Islet precursor cell (in vitro differentiated cells): Measurements from ENCODE around the gene NXPH1.

ENCODE experiments used
- DNase-seq: peaks from one replicate; pipeline ENCODE4 v3.0.0-alpha.2; 2018

NXPH1 gene

DNA sequence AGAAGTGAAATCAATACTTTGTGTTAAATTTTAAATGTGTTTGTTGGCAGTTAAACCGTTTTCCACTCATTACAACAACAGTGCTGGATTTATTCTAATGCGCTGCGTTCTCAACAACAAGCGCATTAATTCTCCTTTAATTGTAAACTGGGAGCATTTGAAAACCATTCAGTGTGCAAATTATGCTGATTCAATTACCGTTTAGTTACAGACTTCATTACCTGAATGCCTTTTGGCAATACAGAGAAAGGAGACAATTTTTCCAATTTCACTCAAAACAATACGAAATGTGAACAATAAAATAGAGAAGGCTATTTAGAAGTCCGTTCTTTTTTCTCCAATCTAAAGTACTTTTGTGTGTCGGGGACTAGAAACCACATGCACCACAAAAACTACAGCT, 4.2 kb downstream of the NXPH1 start:
- no peak for DNase-seq

DNA sequence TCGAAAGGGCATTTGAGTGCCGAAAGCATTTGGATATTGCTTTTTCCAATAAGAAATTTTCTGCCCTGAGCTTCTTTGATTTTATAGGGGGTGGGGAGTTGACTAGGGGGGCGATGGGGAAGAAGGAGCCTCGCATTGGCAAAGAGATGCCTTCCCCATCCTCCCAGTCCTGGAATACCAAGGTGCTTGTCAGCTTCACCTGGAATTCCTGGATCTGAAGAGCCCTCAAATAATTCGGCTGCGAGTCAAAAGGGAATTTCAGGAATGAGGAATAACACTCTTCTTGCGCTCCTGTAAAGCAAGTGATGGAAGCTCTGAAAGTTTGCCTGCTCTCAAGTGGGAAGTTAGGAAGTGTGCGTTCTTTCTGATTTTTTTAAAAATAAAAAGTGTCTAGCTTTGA, 7.3 kb downstream of the NXPH1 start:
- no peak for DNase-seq

DNA sequence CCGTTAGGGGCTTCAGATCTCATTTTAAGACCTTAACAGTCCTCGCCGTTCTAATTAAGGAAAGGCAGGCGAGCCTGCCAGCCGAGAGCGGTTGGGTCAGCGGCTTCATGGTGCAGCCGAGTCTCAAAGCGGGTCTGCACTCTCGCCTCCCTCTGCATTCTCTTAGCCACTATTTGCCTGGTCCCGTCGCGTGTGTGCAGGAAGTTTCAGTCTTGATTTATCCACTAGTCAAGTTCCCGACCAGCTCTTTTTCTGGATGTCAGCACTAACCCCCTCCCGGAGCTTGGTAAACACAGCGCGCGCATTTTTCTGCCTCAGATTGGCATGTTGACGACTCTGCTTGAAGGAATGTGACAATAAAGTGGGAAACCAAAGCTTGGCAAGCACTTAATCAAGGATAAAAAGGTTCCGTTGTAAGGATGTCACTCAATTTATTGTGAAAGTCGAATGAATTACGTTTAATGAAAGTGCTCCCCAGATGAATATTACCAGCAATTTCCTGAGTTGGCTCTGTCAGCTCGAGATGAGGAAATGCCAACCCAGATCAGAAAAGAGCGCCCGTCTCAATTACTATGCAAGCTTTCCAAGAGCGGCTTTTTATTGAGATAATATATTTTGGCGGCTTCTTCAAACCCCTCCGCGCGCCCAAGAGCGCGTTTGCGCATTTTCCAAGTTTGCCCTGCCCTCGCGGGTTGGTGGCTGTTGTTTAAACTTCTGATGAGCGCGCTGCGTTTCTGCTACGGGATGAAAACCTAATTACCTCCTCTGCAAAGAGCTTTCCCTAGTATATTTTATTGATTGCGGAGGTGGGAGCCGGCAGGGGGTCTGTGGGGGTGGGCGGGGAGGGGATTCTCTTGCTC, 7.9 kb downstream of the NXPH1 start:
- peak; percentile 46 for DNase-seq

DNA sequence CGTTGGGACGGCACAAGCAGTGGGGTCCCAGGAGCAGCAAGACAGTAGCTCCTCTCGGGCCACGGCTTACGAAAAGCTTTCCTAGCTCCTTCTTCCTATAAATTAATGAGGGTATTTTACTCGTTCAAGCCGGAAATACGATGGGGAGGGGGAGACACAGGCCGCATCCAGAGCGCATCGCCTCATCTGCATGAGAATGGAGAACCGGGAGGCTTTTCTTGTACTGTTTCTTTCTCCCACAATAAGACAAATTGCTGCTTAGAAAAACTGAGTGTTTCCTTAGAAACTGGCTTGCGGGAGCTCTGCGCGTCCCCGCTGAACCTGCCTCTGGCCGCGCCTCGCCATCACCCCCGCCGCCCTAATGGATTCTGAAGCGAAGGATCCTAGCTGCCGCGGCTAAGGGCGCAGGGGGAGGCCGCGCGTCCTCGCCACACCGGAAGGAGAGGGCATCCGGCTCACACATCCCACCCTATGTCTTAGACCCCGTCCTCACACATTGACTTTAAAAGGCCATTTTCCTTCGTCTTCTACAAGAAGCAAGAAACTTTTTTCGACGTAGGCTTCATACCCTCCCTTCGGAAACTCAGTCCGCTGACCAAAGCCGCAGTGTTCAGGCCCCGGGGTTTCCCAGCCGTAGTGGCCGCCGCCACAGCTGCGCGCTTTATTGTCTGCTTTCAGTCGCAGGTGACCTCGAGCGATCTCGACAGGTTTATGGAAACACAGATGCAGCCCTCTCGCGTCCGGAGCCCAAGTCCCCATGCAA, 8.8 kb downstream of the NXPH1 start:
- no peak for DNase-seq

DNA sequence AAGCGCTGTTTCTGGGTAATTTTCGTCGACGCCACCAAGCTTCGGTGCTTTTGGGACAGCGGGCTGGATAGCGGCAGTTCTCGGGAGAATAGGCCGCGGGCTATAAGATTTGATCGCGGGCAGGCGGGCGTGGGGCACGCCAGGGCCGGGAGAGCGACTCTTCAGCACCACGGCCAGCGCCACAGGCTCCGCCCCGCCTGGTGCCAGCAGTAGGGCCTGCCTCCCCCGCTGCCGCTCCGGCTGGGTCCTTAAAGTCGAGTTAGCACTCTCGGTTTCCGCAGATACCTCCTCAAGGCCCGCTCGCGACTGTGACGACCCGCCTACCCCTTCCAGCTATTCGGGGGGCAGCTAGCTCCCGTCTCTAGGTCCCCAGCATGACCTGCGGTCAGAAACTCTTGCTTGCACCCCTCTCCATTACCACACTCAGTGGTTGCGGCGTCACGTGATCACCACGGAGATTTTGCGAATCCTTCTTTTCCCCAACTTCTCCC, 9.4 kb downstream of the NXPH1 start:
- peak; percentile 93 for DNase-seq

DNA sequence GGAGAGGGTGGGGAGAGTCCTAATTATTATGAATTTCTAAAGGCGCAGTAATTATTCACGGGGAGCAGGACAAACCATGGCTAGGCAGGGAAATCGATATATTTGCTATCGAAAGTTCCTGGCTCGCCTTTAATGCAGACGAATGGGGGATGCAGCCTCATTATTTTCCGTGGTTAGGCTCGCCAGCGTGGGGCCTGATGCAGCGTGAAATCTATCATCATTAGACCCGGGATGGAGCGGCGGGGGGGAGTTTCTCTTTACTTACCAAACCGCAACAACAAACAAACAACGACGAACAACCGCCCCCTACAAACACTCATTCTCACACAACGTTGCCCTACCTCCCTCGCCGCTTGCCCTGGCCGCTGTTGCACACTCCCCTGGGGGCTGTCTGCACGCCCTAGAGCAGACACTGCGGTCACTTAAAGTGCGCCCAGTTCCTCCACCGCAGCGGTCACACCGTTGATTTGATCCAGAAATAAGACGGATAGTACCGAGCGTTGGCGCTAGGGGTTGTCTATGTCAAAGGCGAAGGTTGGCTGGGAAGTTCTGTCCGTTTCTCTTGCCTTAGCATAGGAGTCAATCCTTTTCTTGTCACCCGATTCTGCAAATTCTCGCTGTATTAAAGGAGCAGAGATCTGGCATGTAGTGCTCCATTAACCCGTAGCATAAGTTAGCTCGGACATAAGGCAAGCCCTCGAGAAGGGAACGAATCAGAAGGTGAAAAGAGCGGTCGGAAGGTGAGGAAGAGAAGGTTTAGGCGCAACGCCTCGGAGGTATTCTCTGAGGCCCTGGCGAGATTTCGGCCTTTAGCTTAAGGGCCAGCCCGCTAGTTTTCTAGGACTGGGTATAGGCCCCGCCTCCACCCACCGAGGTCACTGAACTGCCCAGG, 10.4 kb downstream of the NXPH1 start:
- DNase-seq = peak; percentile 83

DNA sequence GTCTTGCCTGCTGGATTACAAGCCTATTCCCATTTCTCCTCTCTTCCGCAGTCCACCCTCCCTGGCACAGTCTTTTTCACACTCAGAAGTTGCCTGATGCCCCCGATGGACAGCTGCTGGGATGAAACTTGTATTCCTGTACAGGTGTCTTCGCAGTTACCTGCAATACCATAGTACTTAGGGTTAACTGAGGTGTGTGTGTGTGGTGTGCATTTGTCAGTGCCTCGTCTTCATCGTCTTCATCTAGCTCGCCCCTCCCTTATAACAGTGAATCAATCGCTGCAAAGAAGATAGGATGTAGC, 11.0 kb downstream of the NXPH1 start:
- DNase-seq = no peak

DNA sequence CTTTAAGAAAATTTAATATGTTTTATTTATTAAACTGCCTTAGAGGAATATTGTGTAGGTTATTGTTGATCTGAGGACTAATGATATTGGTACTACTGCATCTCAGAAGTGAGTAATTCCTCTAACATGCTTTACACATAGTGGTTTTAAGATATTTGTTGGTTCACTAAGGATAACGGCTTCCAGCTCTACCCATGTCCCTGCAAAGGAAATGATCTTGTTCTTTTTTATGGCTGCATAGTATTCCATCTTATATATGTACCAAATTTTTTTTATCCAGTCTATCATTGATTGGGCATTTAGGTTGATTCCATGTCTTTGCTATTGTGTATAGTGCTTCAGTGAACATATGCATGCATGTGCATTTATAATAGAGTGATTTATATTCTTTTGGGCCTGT, 20.1 kb downstream of the NXPH1 start:
- no peak for DNase-seq

DNA sequence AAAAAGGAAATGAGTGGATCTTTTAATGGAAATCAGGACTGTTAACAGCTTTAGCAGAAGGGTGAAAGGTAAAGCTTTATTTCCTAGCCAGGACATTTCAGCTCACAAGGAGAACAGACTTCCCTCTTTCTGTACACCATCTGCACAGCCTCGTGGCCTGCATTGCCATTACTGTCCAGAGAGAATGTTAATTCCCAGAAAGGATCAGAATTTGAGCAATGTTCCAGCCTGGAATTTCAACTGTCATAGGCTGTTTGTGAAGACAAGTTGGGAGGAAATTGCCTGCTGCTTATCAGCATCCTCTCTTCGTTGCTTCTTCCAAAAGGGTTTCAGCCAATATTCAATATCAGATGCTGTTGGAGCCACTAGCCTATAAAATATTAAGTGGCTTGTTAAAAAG, 22.0 kb downstream of the NXPH1 start:
- DNase-seq = no peak

DNA sequence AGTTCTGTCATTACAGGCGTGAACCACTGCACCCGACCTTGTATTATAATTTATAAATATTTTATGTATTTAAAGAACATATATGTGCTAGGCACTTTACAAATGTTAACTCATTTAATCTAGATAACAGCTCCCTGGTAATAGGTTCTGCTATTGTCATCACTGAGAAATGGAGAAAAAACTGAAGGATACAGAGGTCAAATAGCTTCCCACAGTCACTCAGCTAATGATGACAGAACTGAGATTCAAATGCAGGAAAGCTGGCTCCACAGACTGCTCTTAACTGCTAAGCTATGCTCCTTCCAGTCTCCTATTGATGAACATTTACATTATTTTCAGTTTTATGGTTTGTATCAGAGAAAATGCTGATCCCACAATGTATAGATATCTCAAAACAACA, 28.9 kb downstream of the NXPH1 start:
- DNase-seq = no peak

DNA sequence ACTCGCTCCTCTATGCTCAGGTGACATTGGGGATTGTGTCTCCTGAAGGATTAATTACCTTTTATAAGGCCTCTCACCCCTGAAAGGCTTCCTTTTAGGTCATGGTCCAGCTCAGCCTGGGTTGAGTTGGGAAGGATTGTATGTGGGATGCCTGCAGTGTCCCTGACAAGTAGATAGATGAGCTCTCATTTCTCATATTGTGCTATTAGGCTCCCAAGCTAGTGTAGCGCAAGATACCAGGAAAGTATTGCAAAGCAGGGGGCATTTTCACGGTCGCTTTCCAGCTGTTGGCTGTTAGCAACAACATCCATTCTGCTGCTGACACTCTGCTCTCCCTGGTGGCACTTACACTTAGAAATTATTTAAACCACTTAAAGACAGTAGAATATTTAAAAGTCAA, 31.9 kb downstream of the NXPH1 start:
- no peak for DNase-seq

DNA sequence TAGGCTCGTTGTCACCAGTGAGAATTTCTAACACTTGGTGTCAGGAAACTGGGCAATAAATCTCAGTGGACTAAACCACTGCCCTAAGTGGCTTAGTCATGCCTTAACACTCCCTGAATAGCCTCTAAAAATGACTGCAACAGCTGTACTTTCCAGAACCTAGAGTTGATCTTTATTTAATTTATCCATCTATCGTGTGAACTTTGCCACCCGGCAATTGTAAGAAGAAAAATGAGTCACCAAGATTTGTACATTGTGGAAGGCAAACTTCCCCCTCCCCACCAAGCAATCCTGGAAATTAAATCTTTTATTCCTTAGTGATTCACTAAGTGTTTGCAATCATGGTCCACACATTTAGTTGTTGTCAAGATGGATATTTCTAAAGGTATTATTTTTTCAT, 47.1 kb downstream of the NXPH1 start:
- no peak for DNase-seq

DNA sequence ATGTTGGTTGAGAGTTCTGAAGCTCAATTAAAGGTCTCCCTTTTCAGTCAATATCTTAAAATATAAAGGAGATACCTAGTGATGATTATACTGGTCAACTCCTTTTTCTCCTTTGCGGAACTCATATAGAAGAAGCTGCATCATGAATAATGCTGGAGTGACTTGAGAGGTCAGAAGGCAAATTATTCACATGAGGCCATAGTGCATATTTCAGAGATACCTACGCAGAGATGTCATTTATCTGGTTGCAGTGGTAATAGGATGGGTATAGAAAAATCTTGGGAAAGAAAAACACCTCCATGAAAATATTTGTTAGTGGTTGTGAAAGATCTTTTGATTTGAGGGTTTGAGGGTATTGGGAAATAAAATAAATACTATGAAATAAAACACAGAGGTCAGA, 47.7 kb downstream of the NXPH1 start:
- DNase-seq = no peak

DNA sequence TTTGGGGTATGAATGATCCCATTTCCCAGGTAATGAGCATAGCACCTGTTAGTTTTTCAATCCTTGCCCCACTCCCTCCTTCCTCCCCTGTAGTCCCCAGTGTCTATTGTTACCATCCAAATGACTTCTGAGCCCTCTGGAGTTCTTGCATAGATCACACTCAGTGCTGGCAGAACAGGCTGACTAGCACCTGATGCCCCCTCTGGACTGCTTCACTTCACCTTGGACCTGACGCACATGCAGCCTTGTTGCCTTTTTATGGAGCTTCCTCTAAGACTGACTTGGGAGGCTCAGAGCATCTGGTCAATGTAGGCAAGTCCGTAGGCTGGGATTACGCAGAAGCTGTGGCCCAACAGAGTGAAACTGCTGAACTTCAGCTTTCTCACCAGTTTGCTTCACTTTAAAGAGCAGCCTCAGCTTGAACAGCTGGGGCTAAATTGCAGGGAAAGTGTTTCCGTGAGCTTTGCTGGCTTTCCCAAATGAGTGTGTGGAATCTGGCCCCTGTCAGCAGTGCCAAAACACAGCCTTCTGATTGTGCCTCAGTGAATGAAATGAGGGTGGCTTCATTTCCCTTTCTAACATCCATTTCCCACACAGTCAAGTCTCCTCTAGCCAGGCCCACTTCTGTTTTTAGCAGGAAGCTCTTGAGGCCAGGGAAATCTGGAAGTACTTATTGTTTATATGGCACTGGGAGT, 48.5 kb downstream of the NXPH1 start:
- DNase-seq = no peak

DNA sequence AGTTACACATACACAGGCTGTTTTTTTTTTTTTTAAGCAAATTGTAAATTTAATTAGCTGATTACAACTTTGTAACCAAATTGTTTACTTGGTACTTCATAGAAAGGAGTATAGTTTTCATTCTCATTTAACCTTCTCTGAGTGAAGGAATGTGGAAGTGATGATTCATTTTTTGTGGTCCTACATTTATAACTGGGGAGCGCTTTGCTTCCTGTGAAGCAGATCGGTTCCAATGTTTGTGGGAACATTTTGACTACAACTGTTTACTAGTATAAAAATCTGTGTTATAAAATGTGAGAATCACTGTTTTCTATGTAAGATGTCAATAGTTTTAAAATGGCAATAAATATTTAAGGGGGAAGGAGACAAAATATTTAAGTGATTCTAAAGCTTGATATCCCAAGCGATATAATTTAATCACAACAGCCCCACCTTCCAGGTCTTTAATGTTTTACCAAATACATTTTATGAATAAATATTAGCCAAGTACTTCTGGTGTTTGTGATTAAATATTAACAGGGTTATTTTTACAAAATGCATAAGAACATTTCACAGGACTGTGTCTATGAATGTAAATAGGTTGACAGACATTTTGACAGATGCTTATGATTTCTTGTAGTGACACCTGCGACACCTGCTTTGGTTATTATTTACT, 57.1 kb downstream of the NXPH1 start:
- DNase-seq = no peak

DNA sequence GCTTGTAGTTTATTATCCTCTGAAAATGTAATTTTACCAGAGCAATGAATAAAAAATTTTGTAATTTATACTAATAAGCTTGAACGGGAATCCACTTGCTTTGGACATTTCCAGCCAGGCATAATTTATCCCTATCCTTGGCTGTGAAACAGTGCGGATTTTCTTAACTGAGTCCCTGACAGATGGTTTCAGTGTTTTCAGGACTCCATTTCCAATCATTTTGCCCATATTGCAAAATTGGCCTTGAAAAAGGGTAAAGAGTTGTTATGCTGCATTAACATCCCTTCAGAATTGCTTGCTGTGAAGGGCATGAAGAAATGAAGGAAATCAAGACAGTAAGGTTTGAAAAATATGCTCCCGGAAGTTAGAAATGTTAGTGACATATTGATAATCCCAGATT, 57.7 kb downstream of the NXPH1 start:
- no peak for DNase-seq

DNA sequence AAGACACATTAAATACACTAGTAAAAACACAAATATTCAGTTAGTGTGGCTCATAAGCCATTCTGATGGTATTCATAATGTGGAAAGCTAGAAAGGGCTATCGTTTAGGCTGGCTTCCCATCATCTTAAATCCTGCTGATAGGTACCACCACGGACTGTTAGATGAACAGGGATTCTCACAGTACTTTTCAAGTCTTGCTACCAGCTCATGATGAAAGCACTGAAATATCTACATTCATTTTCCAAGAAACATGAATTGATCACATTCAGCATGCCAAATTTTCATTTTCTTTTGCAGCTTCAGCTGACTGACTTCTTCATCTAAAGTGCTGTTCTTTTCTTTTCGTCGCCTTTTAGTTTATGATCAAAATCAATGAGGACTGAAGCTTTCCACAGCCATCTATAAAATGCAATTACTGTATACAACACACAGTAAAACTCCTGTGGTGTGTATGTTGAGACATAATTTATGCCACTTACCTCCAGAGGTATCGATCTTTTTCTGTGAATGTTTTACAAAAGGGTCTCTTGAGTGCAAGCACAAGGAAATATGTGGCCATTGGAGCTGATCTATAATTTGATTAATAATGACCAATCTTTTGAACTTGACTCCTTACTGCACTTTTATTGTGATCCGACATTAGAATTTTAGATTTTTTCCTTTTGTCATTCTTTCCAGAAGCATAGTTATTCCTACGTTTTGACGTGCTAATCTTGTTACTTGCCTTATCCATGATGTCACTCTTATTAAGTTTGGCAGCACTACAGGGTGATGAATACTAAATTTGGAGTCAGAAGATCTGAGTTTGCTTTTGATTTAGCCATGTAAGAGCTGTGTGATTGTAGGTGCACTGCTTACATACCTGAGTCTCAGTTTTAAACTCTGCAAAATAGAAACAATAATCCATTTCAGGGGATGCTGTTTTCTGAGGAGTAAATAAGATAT, 58.4 kb downstream of the NXPH1 start:
- no peak for DNase-seq

DNA sequence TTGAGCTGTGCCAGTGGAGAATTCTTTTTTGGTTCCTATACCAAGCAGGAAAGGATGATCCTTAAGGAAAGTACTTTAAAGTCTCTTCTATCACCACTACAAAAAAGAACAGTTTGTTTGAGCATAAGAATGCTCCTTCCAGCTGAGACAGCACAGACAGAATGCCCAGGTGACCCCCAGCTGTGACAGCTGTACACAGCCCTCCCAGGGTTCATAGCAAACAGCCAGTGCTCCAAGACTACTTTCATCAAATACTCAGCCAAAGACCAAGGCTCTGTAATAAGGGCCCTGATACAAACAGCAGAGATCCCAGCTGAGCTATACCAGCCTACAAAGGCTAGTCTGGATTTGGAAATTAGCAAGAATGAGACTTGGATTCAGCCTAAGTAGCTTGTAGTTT, 65.7 kb downstream of the NXPH1 start:
- no peak for DNase-seq

DNA sequence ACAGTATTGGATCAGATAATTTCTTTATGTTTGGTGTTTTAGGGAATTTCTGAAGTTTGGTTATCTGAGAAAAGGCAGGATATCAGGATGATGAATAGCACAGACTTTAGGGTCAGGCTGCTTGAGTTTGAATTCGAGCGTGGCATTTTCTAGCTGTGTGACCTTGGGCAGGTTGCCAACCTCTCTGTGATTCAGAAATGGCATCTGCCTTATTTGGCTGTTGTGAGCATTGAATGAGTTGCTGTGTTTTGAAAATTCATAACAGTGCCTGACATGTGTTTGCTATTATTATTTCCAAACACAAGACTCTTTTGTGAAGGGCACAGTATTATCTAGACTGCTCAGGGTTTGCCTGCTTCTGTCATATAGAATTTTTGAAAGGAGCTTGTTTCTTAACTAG, 66.9 kb downstream of the NXPH1 start:
- no peak for DNase-seq

DNA sequence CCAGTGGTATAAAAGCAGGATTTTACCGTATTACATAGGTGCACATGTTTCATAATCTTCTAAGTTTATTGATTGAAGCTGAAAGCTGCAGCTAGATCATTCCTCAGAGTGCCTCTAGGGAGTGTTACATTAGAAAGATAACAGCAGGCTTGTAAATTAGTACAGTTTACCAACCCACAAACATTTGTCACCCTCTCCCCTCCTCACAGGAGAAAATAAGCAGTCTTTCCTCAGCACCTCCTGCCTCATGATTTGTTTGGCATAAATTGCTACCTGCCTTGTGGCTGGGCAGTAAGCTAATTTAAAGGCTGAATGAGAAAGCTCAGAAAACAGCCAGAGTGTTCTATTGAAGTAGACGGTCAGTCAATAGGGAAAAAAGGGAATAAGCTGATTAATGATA, 74.2 kb downstream of the NXPH1 start:
- DNase-seq = no peak

DNA sequence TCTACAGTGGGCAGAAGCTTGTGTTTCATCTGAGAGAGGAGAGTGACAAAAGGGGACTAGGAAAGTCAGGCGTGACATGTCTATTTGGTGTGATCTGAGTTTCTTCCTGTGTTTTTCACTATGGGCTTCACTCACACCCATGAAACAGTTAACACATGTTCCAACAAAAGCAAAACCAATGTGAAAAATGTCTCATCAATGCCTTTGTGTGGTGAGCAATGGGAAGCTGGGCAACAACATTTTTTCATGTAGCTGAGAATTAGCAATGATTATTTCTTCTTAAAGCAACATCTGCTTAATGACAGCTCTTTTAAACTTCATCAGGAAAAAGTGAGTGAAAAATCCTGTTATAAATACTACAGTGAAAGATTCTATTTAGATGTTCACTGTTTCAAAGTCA, 76.2 kb downstream of the NXPH1 start:
- DNase-seq = no peak
